A673 (cell line): ENCODE data around the gene ANO7. TPM values are rescaled to one million over a fixed set of nuclear protein-coding genes. Genes with fewer than 3 reads are reported as not detected.

Source experiments
- BruUV-seq: library from RNA; stranded (reverse); fragments of 400-500 nt; replicated peaks from 2 replicates; lab custom pipeline; 2021; lab: Mats Ljungman, UMichigan
- CTCF ChIA-PET: fragments of 300-600 bp; sonication (Branson Sonifier 250); formaldehyde crosslinking; loops from one replicate; lab custom pipeline; 2022; ENCODE audit warnings: antibody characterized with exemption; lab: Charles Lee
- POLR2A ChIA-PET: fragments of 300-600 bp; sonication (Branson Sonifier 250); formaldehyde crosslinking; loops from one replicate; lab custom pipeline; 2022; ENCODE audit warnings: antibody characterized with exemption; ENCODE audit not compliant: low non-redundant PET; lab: Charles Lee
- DNase-seq: peaks from one replicate; pipeline ENCODE4 v3.0.0-alpha.2; 2015; ENCODE audit warnings: low spot score
- H3K27ac ChIP-seq: fragments of 200-600 bp; sonication (generic); 2 replicates; pipeline ENCODE4 v1.5.1; 2016; ENCODE audit warnings: mixed run types, low read depth, mild to moderate bottlenecking, mixed read lengths, antibody characterized with exemption, low read length; ENCODE audit not compliant: poor library complexity, severe bottlenecking
- H3K27me3 ChIP-seq: fragments of 200-600 bp; sonication (generic); replicated peaks from 2 replicates; pipeline ENCODE4 v1.6.1; 2017; ENCODE audit warnings: mixed run types, low read depth, mild to moderate bottlenecking, mixed read lengths, antibody characterized with exemption, low read length; ENCODE audit not compliant: insufficient read depth, poor library complexity
- H3K36me3 ChIP-seq: fragments of 200-600 bp; sonication (generic); 2 replicates; pipeline ENCODE4 v1.6.1; 2016; ENCODE audit warnings: mixed run types, mild to moderate bottlenecking, mixed read lengths, antibody characterized with exemption, low read length; ENCODE audit not compliant: insufficient read depth, poor library complexity, severe bottlenecking
- H3K4me1 ChIP-seq: fragments of 200-600 bp; sonication (generic); 2 replicates; pipeline ENCODE4 v1.6.1; 2017; ENCODE audit warnings: mixed run types, mild to moderate bottlenecking, mixed read lengths, antibody characterized with exemption, low read length; ENCODE audit not compliant: insufficient read depth, poor library complexity, severe bottlenecking
- H3K4me3 ChIP-seq: fragments of 200-600 bp; sonication (generic); 2 replicates; pipeline ENCODE4 v1.5.1; 2016; ENCODE audit warnings: low read depth, mixed run types, mild to moderate bottlenecking, mixed read lengths, low read length; ENCODE audit not compliant: poor library complexity, severe bottlenecking
- H3K9me3 ChIP-seq: fragments of 200-600 bp; sonication (generic); 2 replicates; pipeline ENCODE4 v1.6.1; 2016; ENCODE audit warnings: mixed run types, low read depth, mild to moderate bottlenecking, mixed read lengths, antibody characterized with exemption, low read length; ENCODE audit not compliant: poor library complexity, severe bottlenecking
- EZH2 ChIP-seq: fragments of 200-600 bp; sonication (generic); IDR thresholded peaks from 2 replicates; pipeline ENCODE4 v1.6.1; 2017; ENCODE audit warnings: borderline replicate concordance, low read depth, mild to moderate bottlenecking, mixed read lengths, antibody characterized with exemption, low read length; ENCODE audit not compliant: poor library complexity, severe bottlenecking
- intact Hi-C: fragments of 100-400 bp; cut with micrococcal nuclease; formaldehyde crosslinking; loops from one replicate; pipeline ENCODE4 v1.10.0; 2022; ENCODE audit not compliant: unreplicated experiment
- total RNA-seq: library from RNA; stranded (reverse); gene quantifications from 2 replicates; pipeline ENCODE4 v1.2.3, GENCODE V29; 2021
- TF ChIP-seq, protein P1 (sequence below): fragments of 300-800, 200-600 bp; sonication (generic); conservative IDR thresholded peaks from 2 replicates; pipeline ENCODE4 v1.5.1; 2017; ENCODE audit warnings: low read depth, mild to moderate bottlenecking, antibody characterized with exemption, low read length, moderate library complexity, mixed read lengths

Gene ANO7
- total RNA-seq, 1 experiment from 2014 or later: 0.45 TPM

DNA sequence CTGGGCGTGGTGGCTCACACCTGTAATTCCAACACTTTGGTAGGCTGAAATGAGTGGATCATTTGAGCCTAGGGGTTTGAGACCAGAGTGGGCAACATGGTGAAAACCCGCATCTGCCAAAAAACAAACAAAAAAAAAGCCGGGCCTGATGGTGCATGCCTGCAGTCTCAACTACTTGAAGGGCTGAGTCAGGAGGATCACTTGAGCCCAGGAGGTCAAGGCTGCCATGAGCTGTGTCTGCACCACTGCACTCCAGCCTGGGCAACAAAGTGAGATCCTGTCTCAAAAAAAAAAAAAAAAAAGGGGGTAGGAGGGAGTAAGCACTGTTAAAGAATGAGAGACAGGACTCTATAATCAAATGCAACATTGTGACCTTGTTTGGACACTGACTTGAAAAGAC is 72.4 kb downstream of the ANO7 start:
- CTCF ChIA-PET: no interaction called here

DNA sequence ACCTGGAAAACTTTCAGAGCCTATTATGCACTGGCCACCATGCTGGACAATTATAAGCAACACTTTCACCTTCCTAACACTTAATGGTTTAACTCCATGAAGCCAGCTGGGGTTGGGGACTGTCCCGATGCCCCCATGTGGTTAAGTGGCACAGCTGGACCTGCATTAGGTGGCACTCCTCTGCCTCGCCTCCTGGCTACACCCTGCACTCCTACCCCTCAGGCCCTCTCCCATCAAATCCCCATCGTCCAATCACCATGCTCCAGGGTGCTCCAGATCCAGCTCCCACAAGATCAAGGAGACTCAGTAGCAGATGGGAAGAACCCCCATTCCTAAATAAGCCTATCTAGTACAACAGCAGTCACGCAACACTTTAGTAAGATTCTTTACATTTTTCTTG is 73.2 kb downstream of the ANO7 start:
- POLR2A ChIA-PET: no interaction called here

More for the DNA sequence above, 72.4 kb downstream of the ANO7 start:
- no peak for DNase-seq
- peaks cover 100% of the 10 kb centered on the region for H3K36me3 ChIP-seq
- intact Hi-C loops: no loop called here
- H3K27me3 ChIP-seq: no peaks in the 10 kb centered on the region
- POLR2A ChIA-PET: no interaction called here
- TF ChIP-seq, protein P1, sequence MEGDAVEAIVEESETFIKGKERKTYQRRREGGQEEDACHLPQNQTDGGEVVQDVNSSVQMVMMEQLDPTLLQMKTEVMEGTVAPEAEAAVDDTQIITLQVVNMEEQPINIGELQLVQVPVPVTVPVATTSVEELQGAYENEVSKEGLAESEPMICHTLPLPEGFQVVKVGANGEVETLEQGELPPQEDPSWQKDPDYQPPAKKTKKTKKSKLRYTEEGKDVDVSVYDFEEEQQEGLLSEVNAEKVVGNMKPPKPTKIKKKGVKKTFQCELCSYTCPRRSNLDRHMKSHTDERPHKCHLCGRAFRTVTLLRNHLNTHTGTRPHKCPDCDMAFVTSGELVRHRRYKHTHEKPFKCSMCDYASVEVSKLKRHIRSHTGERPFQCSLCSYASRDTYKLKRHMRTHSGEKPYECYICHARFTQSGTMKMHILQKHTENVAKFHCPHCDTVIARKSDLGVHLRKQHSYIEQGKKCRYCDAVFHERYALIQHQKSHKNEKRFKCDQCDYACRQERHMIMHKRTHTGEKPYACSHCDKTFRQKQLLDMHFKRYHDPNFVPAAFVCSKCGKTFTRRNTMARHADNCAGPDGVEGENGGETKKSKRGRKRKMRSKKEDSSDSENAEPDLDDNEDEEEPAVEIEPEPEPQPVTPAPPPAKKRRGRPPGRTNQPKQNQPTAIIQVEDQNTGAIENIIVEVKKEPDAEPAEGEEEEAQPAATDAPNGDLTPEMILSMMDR: no peak
- TF ChIP-seq EZH2: no peak
- no peaks in the 10 kb centered on the region for H3K4me1 ChIP-seq
- no peaks in the 10 kb centered on the region for H3K9me3 ChIP-seq
- no TSS peak for BruUV-seq
- H3K27ac ChIP-seq: no peak overlapping the region
- H3K4me3 ChIP-seq: no peak overlapping the region

GRCh38 chr2:241263061-241263460 is 74.6 kb downstream of the ANO7 start:
- ChIA-PET POLR2A (no interaction called here), CTCF (no interaction called here)
- BruUV-seq: no TSS peak
- Histone ChIP-seq H3K36me3 (peaks cover 100% of the 10 kb centered on the region), H3K27ac (no peak overlapping the region), H3K27me3 (no peaks in the 10 kb centered on the region), H3K9me3 (no peaks in the 10 kb centered on the region), H3K4me1 (no peaks in the 10 kb centered on the region), H3K4me3 (no peak overlapping the region)
- no peak for DNase-seq
- intact Hi-C loops: no loop called here
- TF ChIP-seq EZH2: no peak
- TF ChIP-seq, protein P1: no peak

More for the DNA sequence above, 73.2 kb downstream of the ANO7 start:
- peaks cover 100% of the 10 kb centered on the region for H3K36me3 ChIP-seq
- H3K27me3 ChIP-seq: no peaks in the 10 kb centered on the region
- no peak overlapping the region for H3K27ac ChIP-seq
- no peak overlapping the region for H3K4me3 ChIP-seq
- CTCF ChIA-PET: no interaction called here
- no TSS peak for BruUV-seq
- DNase-seq: no peak
- intact Hi-C loops: no loop called here
- no peak for TF ChIP-seq EZH2
- TF ChIP-seq, protein P1: no peak
- no peaks in the 10 kb centered on the region for H3K4me1 ChIP-seq
- no peaks in the 10 kb centered on the region for H3K9me3 ChIP-seq
